Measurements from ENCODE around the gene PTPRC.

PTPRC gene

DNA sequence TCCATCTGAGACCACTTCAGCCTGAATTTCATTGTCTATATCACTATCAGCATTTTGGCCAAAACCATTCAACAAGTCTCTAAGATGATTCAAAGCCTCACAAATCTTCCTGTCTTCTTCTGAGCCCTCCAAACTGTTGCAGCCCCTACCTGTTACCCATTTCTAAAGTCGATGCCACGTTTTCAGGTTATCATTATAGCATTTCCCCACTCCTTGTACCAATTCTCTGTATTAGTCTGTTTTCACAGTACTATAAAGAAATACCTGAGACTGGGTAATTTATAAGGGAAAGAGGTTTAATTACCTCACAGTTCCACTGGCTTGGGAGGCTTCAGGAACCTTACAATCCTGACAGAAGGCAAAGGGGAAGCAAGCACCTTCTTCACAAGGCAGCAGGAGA is 158.8 kb downstream of the PTPRC start:
- TF ChIP-seq, protein P1, sequence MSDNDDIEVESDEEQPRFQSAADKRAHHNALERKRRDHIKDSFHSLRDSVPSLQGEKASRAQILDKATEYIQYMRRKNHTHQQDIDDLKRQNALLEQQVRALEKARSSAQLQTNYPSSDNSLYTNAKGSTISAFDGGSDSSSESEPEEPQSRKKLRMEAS (IDR thresholded peaks at IDR 0.05; ENCODE audit: low read depth, low read length): no peak
- TF ChIP-seq POLR2A (IDR thresholded peaks at IDR 0.05; ENCODE audit: extremely low read depth, insufficient read length) (no peak), MYC (IDR thresholded peaks at IDR 0.05; ENCODE audit: low read depth, low read length) (no peak)
- TF ChIP-seq, protein P2, sequence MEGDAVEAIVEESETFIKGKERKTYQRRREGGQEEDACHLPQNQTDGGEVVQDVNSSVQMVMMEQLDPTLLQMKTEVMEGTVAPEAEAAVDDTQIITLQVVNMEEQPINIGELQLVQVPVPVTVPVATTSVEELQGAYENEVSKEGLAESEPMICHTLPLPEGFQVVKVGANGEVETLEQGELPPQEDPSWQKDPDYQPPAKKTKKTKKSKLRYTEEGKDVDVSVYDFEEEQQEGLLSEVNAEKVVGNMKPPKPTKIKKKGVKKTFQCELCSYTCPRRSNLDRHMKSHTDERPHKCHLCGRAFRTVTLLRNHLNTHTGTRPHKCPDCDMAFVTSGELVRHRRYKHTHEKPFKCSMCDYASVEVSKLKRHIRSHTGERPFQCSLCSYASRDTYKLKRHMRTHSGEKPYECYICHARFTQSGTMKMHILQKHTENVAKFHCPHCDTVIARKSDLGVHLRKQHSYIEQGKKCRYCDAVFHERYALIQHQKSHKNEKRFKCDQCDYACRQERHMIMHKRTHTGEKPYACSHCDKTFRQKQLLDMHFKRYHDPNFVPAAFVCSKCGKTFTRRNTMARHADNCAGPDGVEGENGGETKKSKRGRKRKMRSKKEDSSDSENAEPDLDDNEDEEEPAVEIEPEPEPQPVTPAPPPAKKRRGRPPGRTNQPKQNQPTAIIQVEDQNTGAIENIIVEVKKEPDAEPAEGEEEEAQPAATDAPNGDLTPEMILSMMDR (IDR thresholded peaks at IDR 0.05; ENCODE audit: low read depth, low read length): no peak
- DNase-seq (ENCODE audit: low read depth): no peak
- H3K4me3 ChIP-seq (ENCODE audit: low read depth, low read length): no peak overlapping the region

DNA sequence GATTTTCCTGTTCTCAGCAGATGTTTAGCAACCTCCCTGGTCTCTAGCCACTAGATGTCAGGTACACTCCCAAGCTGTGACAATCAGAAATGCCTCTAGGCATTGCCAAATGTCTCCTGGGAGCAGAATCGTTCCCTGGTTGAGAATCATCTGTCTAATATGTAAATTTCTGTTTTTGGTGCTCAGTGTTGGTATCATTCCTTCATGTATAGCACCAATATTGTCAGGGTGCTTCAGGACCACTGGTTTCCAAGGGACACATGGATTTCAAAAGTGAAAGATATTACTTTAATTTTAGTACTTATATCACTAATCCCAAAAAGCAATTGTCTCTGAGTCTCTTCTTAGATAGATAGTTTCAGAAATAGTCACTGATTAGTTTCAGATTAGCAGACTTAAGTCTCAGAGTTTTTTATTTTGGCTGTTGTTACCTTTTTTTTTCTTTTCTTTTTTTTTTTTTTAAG is 160.1 kb downstream of the PTPRC start:
- TF ChIP-seq, protein P1 (IDR thresholded peaks at IDR 0.05; ENCODE audit: low read depth, low read length): no peak
- no peak for TF ChIP-seq POLR2A (IDR thresholded peaks at IDR 0.05; ENCODE audit: extremely low read depth, insufficient read length)
- TF ChIP-seq, protein P2 (IDR thresholded peaks at IDR 0.05; ENCODE audit: low read depth, low read length): no peak
- no peak for TF ChIP-seq MYC (IDR thresholded peaks at IDR 0.05; ENCODE audit: low read depth, low read length)

DNA sequence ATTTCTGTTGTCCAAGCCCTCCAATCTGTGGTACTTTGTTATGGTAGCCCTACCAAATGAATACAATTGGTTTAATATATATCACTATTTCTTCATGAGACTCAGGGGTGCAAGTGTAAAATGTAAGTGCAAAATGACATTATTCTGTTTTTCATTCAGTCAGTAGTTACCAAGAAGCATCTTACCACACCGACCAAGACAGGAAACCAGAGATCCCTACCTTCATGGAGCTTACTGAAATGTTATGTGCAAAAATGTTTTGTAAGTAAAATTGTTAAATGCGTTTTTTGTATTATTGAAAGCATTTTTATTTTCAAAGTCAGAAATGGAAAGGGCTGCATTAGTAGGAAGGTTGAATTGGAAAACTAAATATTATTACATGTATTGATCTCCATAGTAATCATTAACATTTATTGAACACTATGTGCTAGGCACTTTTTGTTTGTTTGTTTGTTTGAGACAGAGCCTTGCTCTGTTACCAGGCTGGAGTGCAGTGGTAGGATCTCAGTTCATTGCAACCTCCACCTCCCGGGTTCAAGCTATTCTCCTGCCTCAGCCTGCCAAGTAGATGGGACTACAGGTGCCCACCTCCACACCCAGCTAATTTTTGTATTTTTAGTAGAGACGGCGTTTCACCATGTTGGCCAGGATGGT is 166.8 kb downstream of the PTPRC start:
- no peak for DNase-seq (ENCODE audit: low read depth)
- H3K4me3 ChIP-seq (ENCODE audit: low read depth, low read length): no peak overlapping the region
- TF ChIP-seq, protein P2 (IDR thresholded peaks at IDR 0.05; ENCODE audit: low read depth, low read length): no peak
- TF ChIP-seq POLR2A (IDR thresholded peaks at IDR 0.05; ENCODE audit: extremely low read depth, insufficient read length) (no peak), MYC (IDR thresholded peaks at IDR 0.05; ENCODE audit: low read depth, low read length) (no peak)
- TF ChIP-seq, protein P1 (IDR thresholded peaks at IDR 0.05; ENCODE audit: low read depth, low read length): no peak

More for the DNA sequence above, 160.1 kb downstream of the PTPRC start:
- H3K4me3 ChIP-seq (ENCODE audit: low read depth, low read length): no peak overlapping the region
- peak; percentile 14 for DNase-seq (ENCODE audit: low read depth)

DNA sequence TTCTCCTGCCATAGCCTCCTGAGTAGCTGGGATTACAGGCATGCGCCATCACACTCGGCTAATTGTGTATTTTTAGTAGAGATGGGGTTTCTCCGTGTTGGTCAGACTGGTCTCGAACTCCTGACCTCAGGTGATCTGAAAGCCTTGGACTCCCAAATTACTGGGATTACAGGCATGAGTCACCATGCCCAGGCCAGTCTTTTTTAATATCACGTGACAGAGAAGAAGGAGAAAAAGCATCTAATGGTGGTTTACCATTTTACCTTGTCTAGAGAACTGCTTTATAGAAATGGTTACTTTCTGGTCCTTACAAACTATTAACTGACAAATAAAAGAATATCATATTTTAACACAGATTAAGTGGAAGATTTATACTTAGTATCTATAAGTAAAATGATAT is 168.0 kb downstream of the PTPRC start:
- DNase-seq (ENCODE audit: low read depth): no peak
- TF ChIP-seq, protein P1 (IDR thresholded peaks at IDR 0.05; ENCODE audit: low read depth, low read length): no peak
- no peak for TF ChIP-seq MYC (IDR thresholded peaks at IDR 0.05; ENCODE audit: low read depth, low read length)
- TF ChIP-seq, protein P2 (IDR thresholded peaks at IDR 0.05; ENCODE audit: low read depth, low read length): no peak
- TF ChIP-seq POLR2A (IDR thresholded peaks at IDR 0.05; ENCODE audit: extremely low read depth, insufficient read length): no peak
- H3K4me3 ChIP-seq (ENCODE audit: low read depth, low read length): no peak overlapping the region

All from NB4 (cell line).